Neural crest cell (in vitro differentiated cells): Measurements from ENCODE around the gene SPATA6L. TPM values are rescaled to one million over a fixed set of nuclear protein-coding genes. Genes with fewer than 3 reads are reported as not detected.

ENCODE experiments used
- DNase-seq: peaks from one replicate; pipeline ENCODE4 v3.0.0; 2021; ENCODE audit warnings: low read depth, mixed read lengths, low spot score
- H3K27ac Mint-ChIP-seq: one replicate; pipeline ENCODE4 v1.8.0; 2021; ENCODE audit warnings: mild to moderate bottlenecking, mixed read lengths; ENCODE audit not compliant: unreplicated experiment
- H3K27me3 Mint-ChIP-seq: 2 replicates; pipeline ENCODE4 v1.8.0; 2021; ENCODE audit warnings: low read depth, mild to moderate bottlenecking, mixed read lengths
- H3K36me3 Mint-ChIP-seq: 2 replicates; pipeline ENCODE4 v1.8.0; 2021; ENCODE audit warnings: low read depth, mild to moderate bottlenecking, mixed read lengths
- H3K4me1 Mint-ChIP-seq: 2 replicates; pipeline ENCODE4 v1.8.0; 2021; ENCODE audit warnings: mixed read lengths
- H3K4me3 Mint-ChIP-seq: one replicate; pipeline ENCODE4 v1.8.0; 2021; ENCODE audit warnings: mild to moderate bottlenecking, mixed read lengths
- H3K9me3 Mint-ChIP-seq: 2 replicates; pipeline ENCODE4 v1.8.0; 2021; ENCODE audit warnings: mixed read lengths
- CTCF ChIP-seq: fragments of 200-600 bp; sonication (generic); conservative IDR thresholded peaks from 2 replicates; pipeline ENCODE4 v1.5.0; 2021; ENCODE audit warnings: antibody characterized with exemption, mild to moderate bottlenecking
- long read RNA-seq: library from polyadenylated mRNA; unstranded; transcript quantifications from one replicate; pipeline ENCODE4 v2.0.0, GENCODE V29; 2020
- total RNA-seq: library from RNA; stranded (reverse); gene quantifications from 2 replicates; pipeline ENCODE4 v1.2.1, GENCODE V29; 2021

SPATA6L gene
- 0.44 and 1.3 TPM in 2 replicates for total RNA-seq
- long read RNA-seq = 0 reads

- Mint-ChIP-seq H3K9me3 (no peaks in the 10 kb centered on the region), H3K27ac (peak within 1 kb of the TSS; percentile 11), H3K36me3 (no peaks in the 10 kb centered on the region), H3K4me1 (peaks cover 51% of the 10 kb centered on the region), H3K27me3 (peaks cover 36% of the 10 kb centered on the region), H3K4me3 (peak within 1 kb of the TSS; percentile 73)
- no peak for TF ChIP-seq CTCF
- DNase-seq = peak; percentile 31
These were observed at the start of gene SPATA6L for GRCh38 chr9:4666042-4666699. SPATA6L (minus strand) TSS chr9:4666480; CDS start chr9:4666250, 230 bp downstream.

GRCh38 chr9:4714266-4715016 is 48.2 kb upstream of the SPATA6L start:
- H3K9me3 Mint-ChIP-seq = peaks cover 5% of the 10 kb centered on the region
- no peak for DNase-seq
- peaks cover 26% of the 10 kb centered on the region for H3K36me3 Mint-ChIP-seq
- TF ChIP-seq CTCF = no peak
- no peak overlapping the region for H3K4me3 Mint-ChIP-seq
- no peaks in the 10 kb centered on the region for H3K27me3 Mint-ChIP-seq
- H3K27ac Mint-ChIP-seq = no peak overlapping the region
- no peaks in the 10 kb centered on the region for H3K4me1 Mint-ChIP-seq

- no peak overlapping the region for H3K27ac Mint-ChIP-seq
- H3K4me3 Mint-ChIP-seq = no peak overlapping the region
- peaks cover 5% of the 10 kb centered on the region for H3K9me3 Mint-ChIP-seq
- H3K4me1 Mint-ChIP-seq = no peaks in the 10 kb centered on the region
- H3K36me3 Mint-ChIP-seq = peaks cover 26% of the 10 kb centered on the region
- H3K27me3 Mint-ChIP-seq = no peaks in the 10 kb centered on the region
- no peak for TF ChIP-seq CTCF
- DNase-seq = no peak
These were observed 47.6 kb upstream of the SPATA6L start for GRCh38 chr9:4713849-4714248.

GRCh38 chr9:4709380-4709779 is 43.1 kb upstream of the SPATA6L start:
- no peak for DNase-seq
- H3K27ac Mint-ChIP-seq = no peak overlapping the region

More at GRCh38 chr9:4709380-4709779, 43.1 kb upstream of the SPATA6L start:
- H3K36me3 Mint-ChIP-seq = peaks cover 20% of the 10 kb centered on the region
- H3K4me1 Mint-ChIP-seq = no peaks in the 10 kb centered on the region
- H3K9me3 Mint-ChIP-seq = peaks cover 5% of the 10 kb centered on the region
- no peak overlapping the region for H3K4me3 Mint-ChIP-seq
- no peaks in the 10 kb centered on the region for H3K27me3 Mint-ChIP-seq
- no peak for TF ChIP-seq CTCF
